Measurements from ENCODE around the gene TMEM208. TPM values are rescaled to one million over a fixed set of nuclear protein-coding genes. Genes with fewer than 3 reads are reported as not detected.

The TMEM208 gene
- total and polyA plus RNA-seq, 2 of the 13 experiments (the other 11 are each of a cell fraction or from before 2014, with no cell fraction given): 58.8 to 72.9 TPM

DNA sequence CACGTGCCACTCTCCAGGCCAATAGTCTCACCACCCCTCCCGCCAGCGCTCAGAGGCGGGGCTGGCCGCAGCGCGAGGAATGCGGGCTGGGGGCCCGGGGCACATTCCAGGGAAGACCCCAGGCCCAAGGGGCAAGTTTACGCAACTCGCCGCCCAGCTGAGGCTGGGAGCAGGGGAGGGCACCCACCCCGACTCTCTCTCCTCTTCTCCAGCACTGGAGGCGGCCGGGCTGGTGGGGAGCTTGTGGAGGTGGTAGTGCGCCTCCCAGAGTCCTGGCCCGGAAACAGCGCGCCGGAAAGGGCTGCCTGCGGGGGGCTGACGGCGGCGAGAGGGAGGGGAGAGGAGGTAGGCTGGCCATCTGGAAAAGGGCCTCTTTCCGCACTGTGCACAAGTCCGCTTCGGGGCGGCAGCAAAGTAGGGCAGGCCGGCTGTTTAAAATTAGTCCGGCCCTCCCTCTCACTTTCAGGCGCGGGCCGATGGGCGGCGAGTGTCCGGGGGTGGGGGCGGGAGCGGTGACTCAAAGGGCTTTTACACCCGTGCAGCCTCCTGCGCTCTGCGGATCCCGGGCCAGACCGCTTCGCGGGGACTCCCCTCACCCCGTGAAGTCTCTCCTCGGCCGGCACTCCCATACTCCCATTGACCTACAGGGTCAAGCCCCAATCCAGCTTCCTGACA is 19.3 kb downstream of the TMEM208 start (continued):
- TF ChIP-seq, protein P1, sequence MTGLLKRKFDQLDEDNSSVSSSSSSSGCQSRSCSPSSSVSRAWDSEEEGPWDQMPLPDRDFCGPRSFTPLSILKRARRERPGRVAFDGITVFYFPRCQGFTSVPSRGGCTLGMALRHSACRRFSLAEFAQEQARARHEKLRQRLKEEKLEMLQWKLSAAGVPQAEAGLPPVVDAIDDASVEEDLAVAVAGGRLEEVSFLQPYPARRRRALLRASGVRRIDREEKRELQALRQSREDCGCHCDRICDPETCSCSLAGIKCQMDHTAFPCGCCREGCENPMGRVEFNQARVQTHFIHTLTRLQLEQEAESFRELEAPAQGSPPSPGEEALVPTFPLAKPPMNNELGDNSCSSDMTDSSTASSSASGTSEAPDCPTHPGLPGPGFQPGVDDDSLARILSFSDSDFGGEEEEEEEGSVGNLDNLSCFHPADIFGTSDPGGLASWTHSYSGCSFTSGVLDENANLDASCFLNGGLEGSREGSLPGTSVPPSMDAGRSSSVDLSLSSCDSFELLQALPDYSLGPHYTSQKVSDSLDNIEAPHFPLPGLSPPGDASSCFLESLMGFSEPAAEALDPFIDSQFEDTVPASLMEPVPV (CRISPR knock-in tag; IDR thresholded peaks at IDR 0.05): peak; percentile 72; the same call in 1 of the 2 replicates
- peak; percentile 32 to 75; a peak in 1 of 4 replicates for TF ChIP-seq KLF16 (CRISPR knock-in tag; IDR thresholded peaks at IDR 0.05)
- TF ChIP-seq, protein P2, sequence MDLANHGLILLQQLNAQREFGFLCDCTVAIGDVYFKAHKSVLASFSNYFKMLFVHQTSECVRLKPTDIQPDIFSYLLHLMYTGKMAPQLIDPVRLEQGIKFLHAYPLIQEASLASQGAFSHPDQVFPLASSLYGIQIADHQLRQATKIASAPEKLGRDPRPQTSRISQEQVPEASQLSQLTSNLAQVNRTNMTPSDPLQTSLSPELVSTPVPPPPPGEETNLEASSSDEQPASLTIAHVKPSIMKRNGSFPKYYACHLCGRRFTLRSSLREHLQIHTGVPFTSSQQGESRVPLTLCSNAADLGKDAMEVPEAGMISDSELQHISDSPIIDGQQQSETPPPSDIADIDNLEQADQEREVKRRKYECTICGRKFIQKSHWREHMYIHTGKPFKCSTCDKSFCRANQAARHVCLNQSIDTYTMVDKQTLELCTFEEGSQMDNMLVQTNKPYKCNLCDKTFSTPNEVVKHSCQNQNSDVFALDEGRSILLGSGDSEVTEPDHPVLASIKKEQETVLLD (CRISPR knock-in tag; IDR thresholded peaks at IDR 0.05; ENCODE audit: low read depth): peak; percentile 66; the same call in 1 of the 2 replicates
- peak; percentile 77 for TF ChIP-seq NFYB (CRISPR knock-in tag; IDR thresholded peaks at IDR 0.05)
- peak; percentile 95 for TF ChIP-seq ZNF430 (CRISPR knock-in tag; IDR thresholded peaks at IDR 0.05)
- TF ChIP-seq FOSL1 (CRISPR knock-in tag; IDR thresholded peaks at IDR 0.05; ENCODE audit: borderline replicate concordance): no peak
- TF ChIP-seq ZNF33B (CRISPR knock-in tag; IDR thresholded peaks at IDR 0.05): 0 out of 2 replicates have a peak, but pooled peaks have one; percentile 81
- TF ChIP-seq, protein P3, sequence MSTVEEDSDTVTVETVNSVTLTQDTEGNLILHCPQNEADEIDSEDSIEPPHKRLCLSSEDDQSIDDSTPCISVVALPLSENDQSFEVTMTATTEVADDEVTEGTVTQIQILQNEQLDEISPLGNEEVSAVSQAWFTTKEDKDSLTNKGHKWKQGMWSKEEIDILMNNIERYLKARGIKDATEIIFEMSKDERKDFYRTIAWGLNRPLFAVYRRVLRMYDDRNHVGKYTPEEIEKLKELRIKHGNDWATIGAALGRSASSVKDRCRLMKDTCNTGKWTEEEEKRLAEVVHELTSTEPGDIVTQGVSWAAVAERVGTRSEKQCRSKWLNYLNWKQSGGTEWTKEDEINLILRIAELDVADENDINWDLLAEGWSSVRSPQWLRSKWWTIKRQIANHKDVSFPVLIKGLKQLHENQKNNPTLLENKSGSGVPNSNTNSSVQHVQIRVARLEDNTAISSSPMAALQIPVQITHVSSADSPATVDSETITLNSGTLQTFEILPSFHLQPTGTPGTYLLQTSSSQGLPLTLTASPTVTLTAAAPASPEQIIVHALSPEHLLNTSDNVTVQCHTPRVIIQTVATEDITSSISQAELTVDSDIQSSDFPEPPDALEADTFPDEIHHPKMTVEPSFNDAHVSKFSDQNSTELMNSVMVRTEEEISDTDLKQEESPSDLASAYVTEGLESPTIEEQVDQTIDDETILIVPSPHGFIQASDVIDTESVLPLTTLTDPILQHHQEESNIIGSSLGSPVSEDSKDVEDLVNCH (CRISPR knock-in tag; IDR thresholded peaks at IDR 0.05): no peak
- peak; percentile 90 for TF ChIP-seq ATF7-NPFF (CRISPR knock-in tag; IDR thresholded peaks at IDR 0.05; ENCODE audit: low read depth)
- TF ChIP-seq, protein P4, sequence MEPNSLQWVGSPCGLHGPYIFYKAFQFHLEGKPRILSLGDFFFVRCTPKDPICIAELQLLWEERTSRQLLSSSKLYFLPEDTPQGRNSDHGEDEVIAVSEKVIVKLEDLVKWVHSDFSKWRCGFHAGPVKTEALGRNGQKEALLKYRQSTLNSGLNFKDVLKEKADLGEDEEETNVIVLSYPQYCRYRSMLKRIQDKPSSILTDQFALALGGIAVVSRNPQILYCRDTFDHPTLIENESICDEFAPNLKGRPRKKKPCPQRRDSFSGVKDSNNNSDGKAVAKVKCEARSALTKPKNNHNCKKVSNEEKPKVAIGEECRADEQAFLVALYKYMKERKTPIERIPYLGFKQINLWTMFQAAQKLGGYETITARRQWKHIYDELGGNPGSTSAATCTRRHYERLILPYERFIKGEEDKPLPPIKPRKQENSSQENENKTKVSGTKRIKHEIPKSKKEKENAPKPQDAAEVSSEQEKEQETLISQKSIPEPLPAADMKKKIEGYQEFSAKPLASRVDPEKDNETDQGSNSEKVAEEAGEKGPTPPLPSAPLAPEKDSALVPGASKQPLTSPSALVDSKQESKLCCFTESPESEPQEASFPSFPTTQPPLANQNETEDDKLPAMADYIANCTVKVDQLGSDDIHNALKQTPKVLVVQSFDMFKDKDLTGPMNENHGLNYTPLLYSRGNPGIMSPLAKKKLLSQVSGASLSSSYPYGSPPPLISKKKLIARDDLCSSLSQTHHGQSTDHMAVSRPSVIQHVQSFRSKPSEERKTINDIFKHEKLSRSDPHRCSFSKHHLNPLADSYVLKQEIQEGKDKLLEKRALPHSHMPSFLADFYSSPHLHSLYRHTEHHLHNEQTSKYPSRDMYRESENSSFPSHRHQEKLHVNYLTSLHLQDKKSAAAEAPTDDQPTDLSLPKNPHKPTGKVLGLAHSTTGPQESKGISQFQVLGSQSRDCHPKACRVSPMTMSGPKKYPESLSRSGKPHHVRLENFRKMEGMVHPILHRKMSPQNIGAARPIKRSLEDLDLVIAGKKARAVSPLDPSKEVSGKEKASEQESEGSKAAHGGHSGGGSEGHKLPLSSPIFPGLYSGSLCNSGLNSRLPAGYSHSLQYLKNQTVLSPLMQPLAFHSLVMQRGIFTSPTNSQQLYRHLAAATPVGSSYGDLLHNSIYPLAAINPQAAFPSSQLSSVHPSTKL (CRISPR knock-in tag; IDR thresholded peaks at IDR 0.05): peak; percentile 90
- peak; percentile 90; the same call in 1 of the 2 replicates for TF ChIP-seq SMYD3 (CRISPR knock-in tag; IDR thresholded peaks at IDR 0.05)
- peak; percentile 68 for TF ChIP-seq NFYC (CRISPR knock-in tag; IDR thresholded peaks at IDR 0.05)
- TF ChIP-seq MBD4 (IDR thresholded peaks at IDR 0.05; ENCODE audit: borderline replicate concordance, low read length): no peak
- no peak; the same call in none of the 2 replicates for TF ChIP-seq KLF15 (CRISPR knock-in tag; IDR thresholded peaks at IDR 0.05; ENCODE audit: borderline replicate concordance)
- TF ChIP-seq GFI1 (CRISPR knock-in tag; IDR thresholded peaks at IDR 0.05; ENCODE audit: borderline replicate concordance): peak; percentile 91
- TF ChIP-seq ZSCAN21 (CRISPR knock-in tag; IDR thresholded peaks at IDR 0.05; ENCODE audit: borderline replicate concordance): peak; percentile 64; the same call in 1 of the 2 replicates
- TF ChIP-seq NFKBIZ (CRISPR knock-in tag; IDR thresholded peaks at IDR 0.05): peak; percentile 86
- peak; percentile 58; the same call in 1 of the 2 replicates for TF ChIP-seq GZF1 (CRISPR knock-in tag; IDR thresholded peaks at IDR 0.05)
- TF ChIP-seq CREB1 (IDR thresholded peaks at IDR 0.05): no peak
- TF ChIP-seq CREB1 (CRISPR knock-in tag; IDR thresholded peaks at IDR 0.05): no peak; the same call in 1 of the 2 replicates

Measured in HepG2 (cell line).